ENCODE results near the gene COX14.

- no peak for TF ChIP-seq POLR2A (IDR thresholded peaks at IDR 0.05)
- TF ChIP-seq CTCF (IDR thresholded peaks at IDR 0.05), result no peak
- no peak for TF ChIP-seq POLR2AphosphoS5 (IDR thresholded peaks at IDR 0.05)
Observed at GRCh38 chr12:50102131-50102531, 9.9 kb upstream of the COX14 start.

Measured in suprapubic skin (tissue), 4 donors.